Vagina (tissue), 2 donors: ENCODE results near the gene ANKRD60.

Source experiments
- CTCF ChIP-seq, 3 experiments: fragments of 450-650 bp in 2 of 3; fragments of 200-600 bp in 1 of 3; sonication (generic) in 1 of 3; IDR thresholded peaks; one replicate each; pipeline ENCODE4 v1.5.1; 2017 to 2019; ENCODE audit warnings: antibody characterized with exemption in 3 of 3, mild to moderate bottlenecking in 2 of 3, moderate library complexity in 2 of 3
- POLR2A ChIP-seq, 2 donors: fragments of 450-650 bp; IDR thresholded peaks; one replicate each; pipeline ENCODE4 v1.6.1; 2017; ENCODE audit warnings: antibody characterized with exemption in 2 of 2, mild to moderate bottlenecking in 2 of 2, moderate library complexity in 2 of 2
- POLR2AphosphoS5 ChIP-seq, 2 donors: sonication (generic); formaldehyde crosslinking; IDR thresholded peaks; one replicate each; pipeline ENCODE4 v1.9.0; 2017; ENCODE audit warnings: antibody characterized with exemption in 2 of 2, mild to moderate bottlenecking in 2 of 2, low read depth in 1 of 2; ENCODE audit not compliant: insufficient read depth in 1 of 2

GRCh38 chr20:58168843-58169242, 59.6 kb downstream of the ANKRD60 start:
- no peak for TF ChIP-seq CTCF (IDR thresholded peaks at IDR 0.05)
- TF ChIP-seq POLR2A (IDR thresholded peaks at IDR 0.05): no peak
- TF ChIP-seq POLR2AphosphoS5 (IDR thresholded peaks at IDR 0.05; ENCODE audit: insufficient read depth in 1 of 2, low read depth in 1 of 2): no peak
